HTR-8/SVneo (cell line): ENCODE measurements around the gene GC.
"Not testable (repeated sequence)": the region's sequence is repeated elsewhere in the genome, so short reads cannot be mapped to it uniquely, and the experiment has no call there.

ENCODE experiments used
- DNase-seq: peaks from one replicate; pipeline ENCODE4 v3.0.0; 2011; ENCODE audit warnings: low spot score, mixed read lengths; ENCODE audit not compliant: insufficient read length
- FAIRE-seq: peaks from 2 replicates; lab custom pipeline; 2011; peaks lifted over from hg19 to GRCh38; lab: Jason Lieb, UNC

Gene GC, protein sequence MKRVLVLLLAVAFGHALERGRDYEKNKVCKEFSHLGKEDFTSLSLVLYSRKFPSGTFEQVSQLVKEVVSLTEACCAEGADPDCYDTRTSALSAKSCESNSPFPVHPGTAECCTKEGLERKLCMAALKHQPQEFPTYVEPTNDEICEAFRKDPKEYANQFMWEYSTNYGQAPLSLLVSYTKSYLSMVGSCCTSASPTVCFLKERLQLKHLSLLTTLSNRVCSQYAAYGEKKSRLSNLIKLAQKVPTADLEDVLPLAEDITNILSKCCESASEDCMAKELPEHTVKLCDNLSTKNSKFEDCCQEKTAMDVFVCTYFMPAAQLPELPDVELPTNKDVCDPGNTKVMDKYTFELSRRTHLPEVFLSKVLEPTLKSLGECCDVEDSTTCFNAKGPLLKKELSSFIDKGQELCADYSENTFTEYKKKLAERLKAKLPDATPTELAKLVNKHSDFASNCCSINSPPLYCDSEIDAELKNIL

DNA sequence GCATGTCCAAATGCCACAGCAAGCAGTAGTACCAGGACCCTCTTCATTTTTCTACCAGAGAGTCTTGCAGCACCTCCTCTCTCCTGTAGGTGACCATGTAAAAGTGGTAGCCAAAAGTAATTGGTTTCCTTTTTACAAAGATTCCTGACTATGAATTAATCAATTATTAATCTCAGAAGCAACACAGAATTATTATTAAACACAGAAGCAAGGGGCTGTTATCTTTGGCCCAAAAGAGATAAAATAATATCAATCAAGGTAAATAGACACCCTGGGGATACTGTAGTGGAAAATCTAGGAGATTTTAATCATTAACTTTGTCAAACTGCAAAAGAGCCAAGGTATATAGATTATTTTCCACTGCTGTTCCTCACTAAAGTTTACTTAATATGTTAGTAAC is at the start of gene GC:
TSS of gene GC (minus strand) at position 108 of the 400 bp plus-strand sequence. CDS start at position 47, 61 bp downstream.
- FAIRE-seq (no peak), DNase-seq (no peak)

DNA sequence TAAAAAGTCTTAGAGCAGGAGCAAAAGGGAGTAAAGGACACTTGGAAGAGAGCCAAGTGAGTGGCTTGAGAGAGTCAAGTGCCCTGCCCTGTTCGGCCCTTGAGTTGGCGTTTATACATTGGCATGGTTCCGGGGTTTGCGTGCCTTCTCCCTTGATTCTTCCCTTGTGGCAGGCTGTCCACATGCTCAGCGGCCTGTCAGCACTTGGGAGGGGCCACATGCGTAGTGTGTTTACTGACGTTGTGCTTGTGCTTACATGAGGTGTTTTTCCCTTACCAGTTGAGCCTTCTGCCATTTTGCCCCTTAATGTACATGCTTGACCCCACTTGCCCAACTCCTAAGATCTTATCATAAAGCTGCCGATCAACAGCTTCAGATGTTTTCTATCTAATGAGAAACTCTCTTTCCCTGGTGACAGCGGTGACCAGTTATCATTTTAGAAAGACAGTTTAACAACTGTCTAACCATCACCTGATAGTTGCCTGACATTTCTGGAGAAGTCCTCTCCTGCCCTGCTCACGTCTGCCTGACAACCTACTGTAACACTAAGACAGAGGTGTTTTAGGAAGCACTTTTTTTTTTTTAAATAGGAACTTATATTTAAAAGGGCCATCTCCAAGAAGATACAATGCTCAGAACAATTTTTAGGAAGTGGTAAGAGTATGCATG is 49.5 kb upstream of the GC start:
- no peak for FAIRE-seq
- DNase-seq, result no peak

DNA sequence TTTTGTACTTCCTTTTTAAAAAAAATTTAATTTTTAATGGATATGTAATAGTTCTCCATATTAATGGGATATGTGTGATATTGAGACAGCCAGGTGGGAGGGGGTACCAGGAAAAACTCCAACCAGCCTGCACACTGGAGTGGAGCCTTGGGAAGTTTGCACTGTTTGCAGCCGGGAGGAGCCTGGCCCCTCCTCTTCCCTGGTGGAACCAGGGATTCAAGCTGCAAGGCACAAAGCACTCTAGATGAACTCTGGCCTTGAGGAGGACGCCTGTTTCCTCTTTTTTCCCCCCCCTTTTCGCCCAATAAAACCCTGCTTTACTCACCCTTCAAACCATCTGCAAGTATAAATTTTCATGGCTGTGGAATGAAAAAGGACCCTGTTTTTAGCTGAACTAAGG is 48.2 kb upstream of the GC start:
- FAIRE-seq (no peak), DNase-seq (no peak)

DNA sequence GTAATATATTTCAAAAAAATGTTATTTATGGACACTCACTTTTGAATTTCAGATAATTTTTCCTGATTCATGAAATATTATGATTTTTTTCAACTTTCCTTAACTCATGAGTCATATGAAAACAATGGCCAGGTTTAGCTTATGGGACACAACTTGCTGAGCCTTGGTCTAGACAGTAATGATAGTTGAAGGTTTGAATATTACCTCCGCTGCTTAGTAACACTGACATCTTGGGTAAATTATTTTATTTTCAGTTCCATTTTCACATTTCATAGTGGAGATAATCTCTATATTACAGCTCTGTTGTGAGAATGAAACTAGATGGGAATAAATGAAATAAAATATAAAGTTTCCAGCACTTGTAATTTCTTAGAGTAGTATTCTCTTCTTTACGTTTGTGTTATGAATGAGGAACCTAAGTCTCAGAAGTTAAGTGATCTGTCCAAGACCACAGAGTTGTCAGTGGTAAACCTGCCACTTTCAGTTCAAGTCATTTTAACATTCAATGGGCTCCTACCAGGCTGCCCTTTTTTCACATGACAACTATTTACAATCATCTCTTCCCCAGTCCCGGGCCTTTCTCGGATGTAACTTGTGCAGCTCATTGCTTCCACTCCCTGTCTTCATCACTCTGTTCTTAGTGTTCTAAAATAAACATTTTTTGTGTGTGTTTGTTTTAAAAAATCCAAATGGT is 46.8 kb upstream of the GC start:
- DNase-seq (no peak), FAIRE-seq (no peak)

DNA sequence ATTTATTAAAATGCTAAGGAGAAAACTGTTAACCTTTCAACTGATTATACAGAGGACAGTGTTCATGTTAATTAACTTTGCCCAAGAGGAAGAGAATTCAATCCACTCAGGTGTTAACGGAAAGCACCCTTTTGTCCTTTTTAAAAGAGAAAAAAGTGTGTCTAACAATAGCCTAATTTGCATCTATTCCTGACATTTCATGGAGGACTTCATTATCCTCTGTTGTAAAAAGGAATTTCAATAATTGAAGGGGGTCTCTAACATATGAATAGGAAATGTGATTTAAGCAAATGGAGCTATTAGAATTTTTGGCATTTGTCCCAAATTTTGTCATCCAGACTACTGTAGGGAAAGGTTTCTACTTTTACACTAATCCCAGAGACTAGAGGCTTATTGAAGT is 44.6 kb upstream of the GC start:
- no peak for DNase-seq
- no peak for FAIRE-seq

DNA sequence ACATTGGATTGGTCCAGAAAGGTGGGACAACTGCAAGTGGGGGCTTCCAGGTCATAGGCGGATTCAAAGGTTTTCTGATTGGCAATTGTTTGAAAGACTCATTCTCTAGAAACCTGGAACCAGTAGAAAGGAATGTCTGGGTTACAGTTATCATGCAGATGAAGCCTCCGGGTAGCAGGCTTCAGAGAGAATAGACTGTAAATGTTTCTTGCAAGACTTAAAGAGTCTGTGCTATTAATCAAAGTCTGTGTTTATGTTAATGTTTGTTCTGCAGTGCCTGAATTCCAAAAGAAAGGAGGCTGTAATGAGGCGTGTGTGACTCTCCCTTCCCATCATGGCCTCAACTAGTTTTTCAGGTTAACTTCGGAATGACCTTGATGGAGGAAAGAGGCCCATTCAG is 43.9 kb upstream of the GC start:
- FAIRE-seq, result no peak
- DNase-seq, result no peak

DNA sequence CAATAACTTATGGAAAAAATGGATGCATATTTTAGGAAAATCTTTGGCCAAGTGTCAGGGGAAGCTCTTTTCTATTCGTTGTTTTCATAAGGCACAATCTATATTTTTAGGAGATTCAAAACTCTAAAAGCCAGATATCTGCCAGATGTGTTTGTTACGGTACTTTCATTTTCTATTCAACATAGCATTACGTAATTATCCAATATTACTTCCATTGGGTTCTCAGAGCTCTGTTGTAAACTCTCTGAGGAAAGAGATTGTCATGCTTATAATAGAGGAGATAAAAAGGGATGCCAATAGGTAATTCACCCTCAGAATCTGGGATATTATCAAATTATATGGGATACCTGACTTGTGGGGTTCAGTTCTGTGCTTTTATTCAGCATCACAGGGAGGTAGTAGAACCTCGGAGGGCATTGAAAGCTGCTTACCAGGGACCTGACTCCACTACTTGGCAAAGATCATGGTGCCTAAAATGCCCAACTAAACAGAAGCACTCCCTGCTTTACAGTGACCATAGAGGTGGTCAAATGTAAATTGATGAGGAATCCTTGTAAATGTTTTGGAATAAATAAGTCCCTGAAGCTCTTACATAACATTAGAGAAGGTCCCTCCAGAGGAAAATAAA is 32.9 kb upstream of the GC start:
- FAIRE-seq (no peak), DNase-seq (no peak)

DNA sequence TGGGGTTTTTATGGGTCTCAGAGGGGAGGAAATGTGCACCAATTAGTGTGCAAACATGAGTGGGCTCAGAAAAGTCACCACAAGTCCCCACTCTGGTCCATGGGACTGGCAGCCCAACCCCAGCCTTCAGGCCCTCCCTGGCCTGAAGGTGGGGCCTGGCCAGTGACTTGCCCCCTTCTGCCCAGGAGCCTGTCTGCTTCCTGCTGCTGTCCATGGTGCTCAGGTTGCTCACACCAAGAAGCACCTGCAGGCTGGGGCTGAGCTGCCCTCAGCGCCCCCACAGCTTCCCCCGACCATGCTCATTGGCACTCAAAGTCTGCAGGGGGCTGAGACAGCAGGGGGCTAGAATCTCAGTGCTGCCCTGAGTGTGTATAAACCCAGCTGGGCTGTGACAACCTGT is 30.6 kb upstream of the GC start:
- FAIRE-seq, result no peak
- no peak for DNase-seq

DNA sequence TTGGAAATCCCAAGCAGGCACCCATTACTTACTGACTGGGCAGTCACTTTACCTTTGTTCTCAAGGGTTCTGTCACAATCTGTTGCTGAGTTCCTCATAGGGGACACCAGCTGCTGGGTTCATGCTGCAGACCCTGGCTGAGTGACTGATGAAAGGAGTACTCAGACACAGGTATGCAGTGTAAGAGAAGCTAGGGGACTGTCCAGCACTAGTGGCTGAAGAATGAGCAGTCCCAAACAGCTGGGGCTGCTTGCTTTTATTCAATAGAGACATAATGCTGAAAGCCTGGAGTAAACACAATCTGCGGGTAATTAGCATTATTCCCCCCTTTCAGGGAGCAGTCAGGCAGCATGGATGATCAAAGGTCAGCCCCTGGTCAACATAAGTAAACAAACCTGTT is 25.9 kb upstream of the GC start:
- not testable (repeated sequence) for FAIRE-seq, DNase-seq

DNA sequence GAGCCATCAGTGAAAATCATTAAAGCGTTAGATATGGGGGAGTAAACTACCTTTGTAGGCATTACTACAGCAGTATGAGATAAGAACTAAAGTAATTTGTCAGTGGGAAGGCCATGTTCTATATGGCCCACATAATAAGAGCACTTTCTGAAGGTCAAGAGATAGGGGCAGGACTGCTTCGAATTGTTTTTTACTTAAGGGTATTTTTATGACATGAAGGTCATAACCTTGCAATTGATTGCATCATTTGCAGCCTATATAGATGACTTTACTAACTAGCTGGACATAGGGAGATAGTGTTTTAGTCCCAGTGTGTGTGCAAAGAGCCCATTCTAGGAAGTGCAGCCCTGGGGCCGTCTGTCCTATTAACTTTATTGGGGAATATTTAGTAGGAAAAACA is 23.6 kb upstream of the GC start:
- DNase-seq (no peak), FAIRE-seq (no peak)

DNA sequence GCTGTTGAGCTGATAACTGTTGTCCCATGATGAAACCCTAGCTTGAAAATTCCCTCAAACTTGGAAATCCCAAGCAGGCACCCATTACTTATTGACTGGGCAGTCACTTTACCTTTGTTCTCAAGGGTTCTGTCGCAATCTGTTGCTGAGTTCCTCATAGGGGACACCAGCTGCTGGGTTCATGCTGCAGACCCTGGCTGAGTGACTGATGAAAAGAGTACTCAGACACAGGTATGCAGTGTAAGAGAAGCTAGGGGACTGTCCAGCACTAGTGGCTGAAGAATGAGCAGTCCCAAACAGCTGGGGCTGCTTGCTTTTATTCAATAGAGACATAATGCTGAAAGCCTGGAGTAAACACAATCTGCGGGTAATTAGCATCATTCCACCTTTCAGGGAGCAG is 21.4 kb upstream of the GC start:
- FAIRE-seq, DNase-seq: not testable (repeated sequence)

DNA sequence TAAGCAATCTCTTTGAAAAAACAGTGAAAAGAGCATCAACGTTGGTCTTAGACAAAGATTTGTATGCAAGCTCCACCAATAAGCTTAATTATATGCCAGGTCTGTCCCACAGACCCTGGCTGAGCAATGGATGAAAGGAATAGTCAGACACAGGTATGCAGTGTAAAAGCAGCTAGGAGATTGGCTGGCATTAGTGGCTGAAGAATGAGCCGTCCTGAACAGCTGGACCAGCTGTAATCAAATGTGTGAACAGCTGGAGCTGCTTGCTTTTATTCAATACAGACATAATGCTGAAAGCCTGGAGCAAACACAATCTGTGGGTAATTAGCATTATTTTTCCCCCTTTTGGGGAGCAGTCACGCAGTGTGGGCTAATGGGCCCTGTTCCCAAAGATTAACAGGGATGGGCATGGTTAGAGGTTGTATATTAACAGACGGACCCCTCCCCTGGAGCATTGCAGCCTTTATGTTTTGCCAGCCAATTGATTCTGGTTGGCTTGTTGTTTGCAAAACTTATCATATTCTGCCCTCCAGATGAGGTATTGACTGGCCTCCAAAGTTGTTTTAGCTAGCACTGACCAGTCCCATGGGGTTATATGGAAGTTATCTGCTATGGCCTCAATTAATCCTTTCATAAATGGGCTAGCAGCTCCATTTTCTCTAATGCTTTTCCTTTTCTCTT is 20.3 kb upstream of the GC start:
- FAIRE-seq, DNase-seq: not testable (repeated sequence)

DNA sequence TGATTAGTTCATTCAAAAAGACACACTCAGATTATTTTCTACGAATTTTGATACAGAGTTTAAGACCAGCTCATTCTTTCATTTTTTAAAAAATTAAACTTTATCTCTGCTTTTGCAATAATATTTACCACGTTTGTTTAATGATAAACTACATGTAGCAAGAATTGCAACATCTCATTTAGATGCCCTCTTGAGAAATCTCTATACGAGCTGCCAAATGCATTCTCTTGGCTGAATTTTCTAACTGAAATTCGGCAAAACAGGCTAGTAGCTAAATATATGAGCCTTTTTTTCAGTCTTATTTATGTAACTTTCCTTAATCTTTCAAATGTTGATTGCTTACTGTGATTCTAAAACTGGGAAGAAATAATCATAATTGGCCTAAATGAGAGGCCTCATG is 2.1 kb upstream of the GC start:
- no peak for DNase-seq
- no peak for FAIRE-seq

DNA sequence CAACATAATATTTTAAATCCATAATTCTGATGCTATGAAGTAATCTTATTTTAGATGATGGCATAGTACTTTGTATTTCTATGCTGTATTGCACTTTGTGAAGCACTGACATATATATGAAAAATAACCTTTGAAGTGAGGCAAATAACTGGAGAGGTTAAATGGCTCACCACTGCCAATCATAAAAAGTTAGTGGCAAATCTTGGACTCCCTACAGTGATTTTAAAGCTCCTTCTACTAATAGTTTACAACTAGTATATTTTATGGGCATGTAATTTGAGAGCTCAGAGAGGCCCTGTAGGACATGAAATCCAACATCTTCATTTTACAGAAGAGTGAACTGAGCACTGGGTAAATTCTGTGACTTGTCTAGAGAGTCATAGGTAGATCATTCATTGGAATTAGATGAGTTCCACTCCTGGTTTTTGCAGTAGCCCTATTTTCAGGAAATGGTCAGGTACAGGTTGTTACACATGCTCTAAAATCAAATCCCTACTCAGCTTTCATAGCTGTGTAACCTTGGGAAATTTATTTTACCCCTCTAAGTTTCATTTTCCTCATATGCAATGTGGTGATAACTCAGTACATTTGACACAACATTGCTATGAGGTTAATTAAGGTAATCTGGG is 804 bp upstream of the GC start:
- no peak for DNase-seq
- FAIRE-seq, result no peak

DNA sequence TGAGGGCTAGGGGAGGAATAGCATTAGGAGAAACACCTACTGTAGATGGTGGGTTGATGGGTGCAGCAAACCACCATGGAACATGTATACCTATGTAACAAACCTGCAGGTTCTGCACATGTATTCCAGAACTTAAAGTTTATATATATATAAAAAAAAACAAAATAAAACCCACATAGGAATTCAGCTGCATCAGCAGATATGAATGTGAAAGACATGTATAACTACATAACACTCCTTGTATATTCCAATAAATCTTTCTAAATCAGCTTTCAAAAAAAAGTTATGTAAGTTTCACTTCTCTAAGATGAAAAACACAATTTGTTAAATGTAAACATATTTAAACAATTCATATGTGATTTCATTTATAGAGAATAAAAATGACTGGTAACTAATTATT is 6.0 kb downstream of the GC start:
- no peak for FAIRE-seq

DNA sequence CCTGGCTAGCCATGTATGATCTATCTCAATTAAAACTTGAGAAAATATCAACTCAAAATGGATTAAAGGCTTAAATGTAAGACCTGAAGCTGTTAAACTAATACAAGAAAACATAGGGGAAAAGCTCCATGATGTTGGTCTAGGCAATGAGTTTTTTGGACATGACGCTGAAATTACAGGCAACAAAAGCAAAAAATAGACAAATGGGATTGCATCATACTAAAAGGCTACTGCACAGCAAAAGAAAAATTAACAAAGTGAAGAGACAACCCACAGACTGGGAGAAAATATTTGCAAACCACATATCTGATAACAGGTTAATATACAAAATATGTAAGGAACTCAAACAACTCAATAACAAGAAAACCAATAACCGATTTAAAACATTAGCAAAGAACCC is 8.4 kb downstream of the GC start:
- FAIRE-seq, result no peak
- DNase-seq, result no peak

More for the DNA sequence above, 6.0 kb downstream of the GC start:
- no peak for DNase-seq

DNA sequence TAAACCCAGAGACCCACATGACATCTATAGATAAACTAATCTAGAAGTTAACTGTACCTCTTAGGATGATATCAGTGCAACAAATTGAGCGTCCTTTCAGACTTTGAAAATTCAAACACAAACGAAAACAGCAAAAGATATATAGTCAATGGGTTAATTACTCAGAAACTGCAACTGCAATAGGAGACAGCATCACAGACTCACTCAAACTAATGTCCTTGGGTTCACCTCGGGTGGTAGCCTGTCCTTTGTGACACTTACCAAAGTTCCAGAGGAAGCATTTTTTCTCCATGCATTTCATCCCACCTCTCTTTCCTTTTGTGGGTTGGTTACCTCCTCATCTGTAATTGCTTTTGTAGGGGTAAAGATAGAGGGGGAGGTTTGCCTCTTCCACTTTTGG is 9.7 kb downstream of the GC start:
- no peak for DNase-seq
- no peak for FAIRE-seq

DNA sequence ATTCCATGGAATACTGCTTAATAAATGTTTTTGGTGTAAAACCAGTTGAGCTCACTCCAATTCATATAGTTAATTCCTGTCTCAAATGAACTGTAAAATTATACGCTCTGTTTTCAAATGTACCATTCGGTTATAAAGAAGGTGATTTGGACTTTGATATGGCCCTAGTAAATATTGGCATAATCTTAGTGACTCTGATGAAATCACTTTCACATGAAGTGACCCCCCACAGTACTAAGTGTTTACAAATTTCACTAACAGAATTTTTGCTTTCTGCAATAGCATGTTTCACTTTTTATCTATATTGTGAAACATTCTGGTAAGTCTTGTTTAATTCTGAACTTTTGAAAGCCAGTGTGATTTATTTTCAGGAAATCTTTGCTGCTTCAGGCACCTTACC is 10.9 kb downstream of the GC start:
- no peak for FAIRE-seq

DNA sequence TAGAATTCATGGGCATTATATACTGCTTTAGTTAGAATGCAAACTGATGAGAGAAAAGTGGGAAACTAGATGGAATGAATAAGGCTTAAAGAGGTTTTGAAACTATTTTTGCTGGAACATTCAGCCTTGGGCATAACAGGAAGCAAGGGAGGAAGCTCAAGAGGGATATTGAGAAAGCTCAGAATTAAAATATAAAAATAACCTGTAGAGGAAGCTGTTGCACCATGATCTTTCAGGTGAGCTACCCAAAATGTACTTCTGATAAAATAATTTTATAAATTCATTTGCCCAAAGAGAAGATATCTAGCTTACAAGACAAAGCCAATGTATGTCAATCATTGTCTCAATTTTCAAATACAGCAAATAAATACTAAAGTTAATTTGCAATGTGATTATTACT is 11.3 kb downstream of the GC start:
- DNase-seq (no peak), FAIRE-seq (no peak)

More for the DNA sequence above, 10.9 kb downstream of the GC start:
- DNase-seq, result no peak

DNA sequence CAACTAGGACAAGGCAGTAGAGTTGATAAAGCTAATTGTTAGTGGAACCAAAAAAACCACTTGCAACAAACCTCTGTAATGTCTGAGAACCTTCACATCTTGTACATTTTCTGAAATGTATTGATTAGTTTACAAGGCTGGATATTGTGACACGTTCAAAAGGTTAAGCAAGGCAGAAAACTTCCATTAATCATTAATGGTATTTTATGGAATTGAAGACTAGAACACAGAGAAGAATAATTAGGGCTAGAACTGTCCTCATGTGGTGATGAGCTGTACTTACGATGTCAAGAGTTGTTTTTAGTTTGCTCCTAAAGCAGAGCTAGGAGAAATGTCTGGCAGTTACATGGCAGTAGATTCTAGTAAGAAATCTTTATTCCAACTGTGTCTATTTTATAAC is 12.3 kb downstream of the GC start:
- no peak for FAIRE-seq
- DNase-seq, result no peak
